HS-5 (cell line): ENCODE results near the gene FMO5.
"Not testable (repeated sequence)": the region's sequence is repeated elsewhere in the genome, so short reads cannot be mapped to it uniquely, and the experiment has no call there.

Experiments
- DNase-seq: peaks from one replicate; pipeline ENCODE4 v3.0.0-alpha.2; 2012; ENCODE audit warnings: low read depth

Gene FMO5

DNA sequence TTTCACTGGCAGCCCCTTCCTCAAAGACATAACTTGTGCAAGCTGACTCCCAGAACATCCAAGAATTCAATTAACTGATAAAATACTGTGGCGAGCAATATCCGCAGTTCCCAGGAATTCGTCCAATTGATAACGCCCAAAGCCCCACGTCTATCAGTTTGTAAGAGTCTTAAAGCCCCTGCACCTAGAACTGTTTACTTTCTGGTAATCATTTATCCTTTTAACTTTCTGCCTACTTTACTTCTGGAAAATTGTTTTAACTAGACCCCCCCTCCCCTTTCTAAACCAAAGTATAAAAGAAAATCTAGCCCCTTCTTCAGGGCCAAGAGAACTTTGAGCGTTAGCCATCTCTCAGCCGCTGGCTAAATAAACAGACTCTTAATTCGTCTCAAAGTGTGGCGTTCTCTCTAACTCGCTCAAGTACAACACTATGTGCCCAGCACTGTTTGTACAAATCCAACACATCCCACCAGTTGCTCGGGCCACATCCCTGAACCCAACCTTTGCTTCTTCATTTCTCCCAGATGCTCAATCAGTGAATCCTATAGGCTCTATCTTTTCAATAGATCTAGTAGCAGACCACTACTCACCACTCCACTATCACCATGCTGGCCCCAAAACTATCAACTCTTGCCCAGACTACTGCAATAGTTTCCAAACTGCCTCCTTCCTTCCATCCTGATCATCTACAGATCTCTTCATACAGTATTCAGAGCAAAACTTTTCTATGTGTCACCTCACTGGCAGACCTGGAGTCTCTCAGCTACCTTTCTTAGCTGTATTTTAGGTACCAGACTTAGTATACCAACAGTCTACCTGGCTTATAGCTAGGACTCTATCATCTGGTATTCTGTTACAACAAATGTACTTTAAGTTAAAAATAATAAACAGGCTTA is 14.0 kb upstream of the FMO5 start:
- DNase-seq: no peak

DNA sequence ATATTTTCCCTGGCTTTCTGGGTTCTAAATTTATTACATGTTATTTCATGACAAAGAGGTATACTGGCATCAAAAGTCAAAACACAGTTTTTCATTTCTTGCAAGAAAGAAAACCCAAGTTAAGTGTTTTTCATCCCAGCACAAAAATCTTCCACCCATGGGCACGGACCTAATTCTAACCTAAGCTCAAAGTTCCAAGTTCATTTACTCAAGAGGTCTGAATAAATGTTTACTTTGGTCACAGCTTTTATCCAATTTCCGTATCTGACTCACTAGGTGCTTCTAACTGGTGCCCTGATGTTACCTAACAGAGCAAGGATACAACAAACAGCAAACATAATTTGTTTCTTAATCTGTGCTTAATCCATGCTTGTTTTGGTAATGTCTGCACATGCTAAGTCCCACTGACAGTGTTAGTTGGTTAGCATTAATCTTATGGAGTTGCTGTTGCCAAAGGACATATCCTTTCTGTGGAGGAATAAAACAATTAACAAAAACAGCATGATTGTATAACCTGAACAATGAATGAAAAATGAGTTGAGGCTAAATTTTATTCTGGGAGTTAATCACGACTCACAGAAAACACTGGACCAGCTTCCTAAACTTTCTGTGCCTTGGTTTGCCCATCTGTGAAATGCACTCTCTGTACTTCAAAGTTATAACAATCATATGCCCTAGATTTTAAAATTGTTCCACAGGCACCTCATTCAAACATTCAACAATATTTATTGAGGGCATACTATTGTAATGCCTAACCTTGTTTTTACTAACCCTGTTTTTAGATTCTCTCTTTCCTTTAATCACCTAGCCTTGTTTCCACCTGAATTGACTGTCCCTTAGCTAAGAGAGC is 13.1 kb upstream of the FMO5 start:
- no peak for DNase-seq

DNA sequence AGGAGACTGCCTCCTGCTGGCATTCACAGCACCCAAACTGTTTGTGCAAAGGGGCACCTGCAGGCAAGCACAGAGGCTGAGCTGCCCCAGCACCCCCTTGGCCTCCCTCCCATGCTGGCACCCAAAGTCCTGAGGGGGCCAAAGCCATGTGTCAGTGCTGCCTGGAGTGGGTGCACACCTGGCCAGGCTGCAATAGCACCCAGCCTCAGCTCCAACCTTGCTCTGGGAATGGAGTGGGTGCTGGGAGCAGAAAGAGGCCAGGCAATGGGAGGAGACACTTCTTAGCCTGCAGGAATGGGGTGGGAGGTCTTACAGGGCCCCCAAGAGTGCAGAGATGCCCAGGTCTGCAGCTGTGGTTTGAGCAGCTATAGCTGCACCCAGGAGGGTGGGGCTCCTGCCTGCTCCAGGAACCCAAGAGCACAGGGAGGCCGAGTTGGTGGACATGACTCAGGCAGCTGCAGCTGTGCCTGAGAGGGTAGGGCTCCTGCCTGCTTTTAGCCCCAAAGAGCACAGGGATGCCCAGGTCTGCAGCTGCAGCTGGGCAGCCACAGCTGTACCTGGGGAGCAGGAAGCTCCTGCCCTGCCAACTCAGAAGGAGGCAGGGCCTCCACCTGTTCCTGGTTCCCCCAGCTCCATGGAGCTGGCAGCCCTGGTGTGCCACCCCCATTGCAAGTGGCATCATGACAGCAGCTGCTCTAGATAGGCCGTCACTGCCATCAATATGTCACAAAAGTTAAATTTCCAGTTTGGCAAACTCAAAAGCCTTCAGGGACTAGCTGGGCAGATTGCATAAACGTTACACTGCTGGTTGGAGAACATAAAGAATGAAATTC is 12.0 kb upstream of the FMO5 start:
- DNase-seq: no peak

DNA sequence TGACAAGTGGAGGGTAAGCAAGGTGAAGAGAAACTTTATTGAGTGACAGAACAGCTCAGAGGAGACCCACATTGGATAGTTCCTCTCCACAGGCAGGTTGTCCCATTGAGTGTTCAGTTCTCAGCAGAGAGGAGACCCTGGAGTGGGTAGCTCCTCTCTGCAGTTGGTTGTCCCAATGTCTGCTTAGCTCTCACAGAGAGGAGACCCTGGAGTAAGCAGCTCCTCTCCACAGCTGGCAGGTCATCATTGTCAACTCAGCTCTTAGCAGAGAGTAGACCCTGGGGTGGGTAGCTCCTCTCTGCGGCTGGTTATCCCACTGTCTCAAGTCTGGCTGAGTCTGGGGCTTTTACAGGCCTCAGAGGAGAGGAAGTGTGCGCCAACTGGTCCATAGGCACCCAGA is 11.3 kb upstream of the FMO5 start:
- no peak for DNase-seq

DNA sequence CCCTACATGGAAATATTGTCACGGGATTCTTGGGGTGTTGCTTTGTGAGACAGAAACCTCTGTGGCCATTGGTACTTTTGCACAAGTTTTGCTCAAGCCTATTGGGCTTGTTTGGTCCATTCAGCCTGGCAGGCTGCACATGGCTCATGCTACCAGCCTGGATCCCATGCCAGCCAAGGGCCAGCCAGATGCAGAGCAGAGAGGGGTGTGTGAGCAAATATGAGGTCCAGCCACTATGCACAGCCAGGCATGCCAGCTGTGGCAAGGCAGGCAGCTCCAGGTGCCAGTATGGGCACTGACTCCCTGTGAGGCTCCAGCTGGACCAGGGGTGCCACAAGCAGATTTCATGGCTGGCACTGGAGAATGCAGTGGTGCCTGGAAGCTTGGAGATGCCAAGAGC is 10.7 kb upstream of the FMO5 start:
- DNase-seq: no peak

- not testable (repeated sequence) for DNase-seq
These were observed 8.8 kb upstream of the FMO5 start for GRCh38 chr1:147233903-147234302.

GRCh38 chr1:147231032-147231431 is 5.9 kb upstream of the FMO5 start:
- DNase-seq: not testable (repeated sequence)

GRCh38 chr1:147223740-147224615 is 1.2 kb downstream of the FMO5 start:
- DNase-seq: no peak

GRCh38 chr1:147218606-147219005 is 6.5 kb downstream of the FMO5 start:
- DNase-seq: no peak

- DNase-seq: no peak
These were observed 8.0 kb downstream of the FMO5 start for GRCh38 chr1:147217141-147217540.

DNA sequence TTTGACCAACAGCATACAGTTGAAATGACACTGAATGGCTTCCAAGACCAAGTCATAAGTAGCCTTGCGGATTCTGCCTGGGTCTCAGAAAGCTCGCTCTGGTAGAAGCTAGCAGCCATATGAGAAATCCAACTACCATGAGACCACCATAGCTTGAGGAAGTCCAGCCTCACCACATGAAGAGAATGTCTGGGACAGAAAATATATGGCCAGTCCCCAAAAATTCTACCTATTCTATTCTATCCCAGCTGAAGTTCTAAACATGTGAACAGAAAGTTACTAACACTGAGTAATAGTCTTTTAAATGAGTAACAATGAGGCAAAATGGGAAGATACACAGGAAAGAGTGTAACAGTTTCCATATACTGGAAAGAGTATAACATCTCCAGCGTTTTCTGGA is 9.0 kb downstream of the FMO5 start:
- DNase-seq: no peak

GRCh38 chr1:147215540-147215916 is 9.6 kb downstream of the FMO5 start:
- no peak for DNase-seq

DNA sequence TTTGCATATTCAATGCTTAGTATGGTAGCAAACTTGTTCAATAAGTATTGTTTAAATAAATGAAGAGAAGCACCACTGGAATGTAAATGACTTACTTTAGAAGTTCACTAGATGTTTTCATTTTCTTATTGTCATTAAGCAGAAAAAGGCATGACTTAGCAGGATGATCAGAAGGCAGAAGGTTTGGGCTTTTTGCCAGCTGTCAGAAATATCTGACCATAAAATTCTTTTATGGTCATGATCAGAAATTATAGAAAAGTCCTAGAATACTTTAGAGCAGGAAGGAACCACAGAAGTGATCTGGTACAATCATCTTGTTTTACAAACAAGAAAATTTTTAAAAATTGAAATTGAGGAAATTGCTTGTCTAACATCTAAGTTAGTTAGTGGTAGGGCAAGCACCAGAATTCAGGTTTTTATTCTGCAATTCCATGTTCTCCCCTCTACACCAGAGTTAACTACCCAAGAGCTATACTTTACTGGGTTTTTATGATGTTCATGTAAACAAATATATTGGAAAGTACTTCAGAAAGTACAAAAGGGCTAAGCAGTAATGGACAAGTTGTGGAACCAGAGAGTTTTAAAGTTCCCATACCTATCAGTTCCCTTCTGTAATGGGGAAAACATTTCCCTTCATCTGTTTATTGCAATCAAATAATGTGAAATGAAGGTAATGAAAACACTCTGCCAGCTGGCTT is 10.1 kb downstream of the FMO5 start:
- DNase-seq: no peak

GRCh38 chr1:147214325-147214724 is 10.8 kb downstream of the FMO5 start:
- no peak for DNase-seq

DNA sequence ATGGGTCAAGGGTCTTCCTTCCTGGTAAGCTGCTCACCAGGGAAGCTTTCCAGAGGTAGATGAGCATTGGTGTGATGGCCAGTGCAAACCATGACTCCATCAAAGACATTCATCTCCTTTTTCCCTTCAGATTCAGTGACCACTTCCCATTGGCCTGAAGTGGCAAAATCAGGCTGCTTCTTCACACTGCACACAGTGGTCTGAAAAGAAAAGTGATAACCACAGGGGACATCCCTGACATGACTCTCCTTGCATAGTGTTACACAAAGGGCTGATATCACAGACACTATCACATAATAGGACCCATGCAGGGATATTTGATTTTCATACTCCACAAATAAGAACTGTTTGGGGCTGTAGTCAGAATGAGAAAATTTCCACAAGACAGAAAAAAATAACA is 11.9 kb downstream of the FMO5 start:
- no peak for DNase-seq

DNA sequence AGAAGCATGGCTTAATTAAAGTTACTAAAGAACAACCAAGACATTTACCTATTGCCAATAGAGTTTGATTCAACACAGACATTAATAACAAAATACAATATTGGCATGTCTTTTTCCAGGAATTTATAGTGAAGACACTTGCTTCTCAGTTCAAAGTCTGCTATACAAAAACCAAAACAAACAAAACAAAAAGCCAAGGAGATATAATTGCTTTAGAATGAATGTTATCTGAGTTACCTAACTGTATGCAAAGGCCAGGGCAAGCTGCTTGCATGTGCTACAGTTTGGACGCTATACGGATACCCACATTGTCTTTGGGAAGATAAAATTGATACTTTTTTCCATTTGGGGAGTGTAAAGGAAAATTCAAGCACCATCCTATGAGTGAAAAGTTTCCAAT is 13.6 kb downstream of the FMO5 start:
- no peak for DNase-seq

- no peak for DNase-seq
These were observed 14.2 kb downstream of the FMO5 start for GRCh38 chr1:147210987-147211386.

DNA sequence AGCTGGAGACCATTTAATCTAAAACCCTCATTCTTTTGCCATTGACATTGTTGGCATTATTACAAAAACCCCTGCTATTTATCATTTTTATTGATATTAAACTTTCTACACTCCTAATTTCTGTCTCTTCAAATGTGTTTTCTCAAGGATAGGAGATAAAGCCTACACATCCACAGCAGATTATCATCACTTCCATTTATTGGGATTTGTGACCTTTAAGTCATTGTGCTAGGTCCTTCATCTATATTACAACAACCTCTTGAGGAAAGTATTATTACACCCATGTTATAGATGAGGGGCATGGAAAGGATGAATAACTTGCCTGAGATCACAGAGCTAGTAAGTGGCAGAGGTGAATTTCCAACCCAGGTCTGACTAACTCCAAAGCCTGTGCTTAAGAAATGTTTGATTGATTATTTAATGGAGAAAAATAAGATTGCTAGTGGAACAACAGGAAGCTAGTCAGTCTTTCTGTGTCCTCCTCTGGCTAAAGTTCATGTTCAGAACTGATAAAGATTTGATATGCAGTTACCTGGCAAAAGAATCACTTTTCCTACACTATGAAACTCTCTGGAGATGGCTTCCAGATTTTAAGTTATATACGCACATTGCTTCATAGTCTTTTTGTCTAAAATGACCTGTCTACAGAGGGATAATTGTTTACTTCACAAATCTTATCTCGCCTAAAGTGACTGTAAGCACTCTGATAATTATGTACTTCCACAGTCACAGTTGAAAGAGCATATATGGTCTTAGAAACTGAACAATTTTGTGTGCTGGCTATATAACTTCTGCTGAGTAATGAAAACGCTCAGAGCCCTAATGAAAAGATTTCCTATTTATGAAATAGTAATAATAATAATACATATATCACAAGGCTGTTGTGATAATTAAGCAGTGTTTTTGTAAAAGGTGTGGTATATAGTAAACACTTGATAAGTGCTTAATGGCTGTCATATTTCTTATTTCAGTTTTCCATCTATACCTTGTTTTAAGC is 15.0 kb downstream of the FMO5 start:
- DNase-seq: no peak

GRCh38 chr1:147208619-147209018 is 16.5 kb downstream of the FMO5 start:
- no peak for DNase-seq
